Ishikawa (cell line): ENCODE data around the gene VWCE.

ENCODE experiments used
- CEBPB ChIP-seq: IDR thresholded peaks from 2 replicates; pipeline ENCODE4 v1.6.1; 2012
- CREB1 ChIP-seq: IDR thresholded peaks from 2 replicates; pipeline ENCODE4 v1.6.1; 2012; ENCODE audit warnings: low read depth
- EGR1 ChIP-seq: IDR thresholded peaks from 2 replicates; pipeline ENCODE4 v1.6.1; 2012
- EP300 ChIP-seq: IDR thresholded peaks from 2 replicates; pipeline ENCODE4 v1.6.1; 2012; ENCODE audit warnings: borderline replicate concordance
- FOXM1 ChIP-seq: IDR thresholded peaks from 2 replicates; pipeline ENCODE4 v1.6.1; 2012; ENCODE audit warnings: low read depth, borderline replicate concordance
- MAX ChIP-seq: IDR thresholded peaks from 2 replicates; pipeline ENCODE4 v1.6.1; 2012
- NFIC ChIP-seq: IDR thresholded peaks from 2 replicates; pipeline ENCODE4 v1.6.1; 2012
- RAD21 ChIP-seq: IDR thresholded peaks from 2 replicates; pipeline ENCODE4 v1.6.1; 2012; ENCODE audit warnings: low read depth
- TAF1 ChIP-seq: IDR thresholded peaks from 2 replicates; pipeline ENCODE4 v1.6.1; 2012; ENCODE audit warnings: low read depth, mild to moderate bottlenecking
- TCF12 ChIP-seq: IDR thresholded peaks from 2 replicates; pipeline ENCODE4 v1.6.1; 2012; ENCODE audit warnings: low read depth
- TEAD4 ChIP-seq: IDR thresholded peaks from 2 replicates; pipeline ENCODE4 v1.6.1; 2012
- YY1 ChIP-seq: IDR thresholded peaks from 2 replicates; pipeline ENCODE4 v1.6.1; 2012; ENCODE audit warnings: low read depth
- ZBTB7A ChIP-seq: IDR thresholded peaks from 2 replicates; pipeline ENCODE4 v1.6.1; 2012; ENCODE audit warnings: low read depth
- TF ChIP-seq, protein P1 (sequence below): IDR thresholded peaks from 2 replicates; pipeline ENCODE4 v1.6.1; 2012
- TF ChIP-seq, protein P2 (sequence below): IDR thresholded peaks from 2 replicates; pipeline ENCODE4 v1.6.1; 2012; ENCODE audit warnings: low read depth, mild to moderate bottlenecking

VWCE gene

DNA sequence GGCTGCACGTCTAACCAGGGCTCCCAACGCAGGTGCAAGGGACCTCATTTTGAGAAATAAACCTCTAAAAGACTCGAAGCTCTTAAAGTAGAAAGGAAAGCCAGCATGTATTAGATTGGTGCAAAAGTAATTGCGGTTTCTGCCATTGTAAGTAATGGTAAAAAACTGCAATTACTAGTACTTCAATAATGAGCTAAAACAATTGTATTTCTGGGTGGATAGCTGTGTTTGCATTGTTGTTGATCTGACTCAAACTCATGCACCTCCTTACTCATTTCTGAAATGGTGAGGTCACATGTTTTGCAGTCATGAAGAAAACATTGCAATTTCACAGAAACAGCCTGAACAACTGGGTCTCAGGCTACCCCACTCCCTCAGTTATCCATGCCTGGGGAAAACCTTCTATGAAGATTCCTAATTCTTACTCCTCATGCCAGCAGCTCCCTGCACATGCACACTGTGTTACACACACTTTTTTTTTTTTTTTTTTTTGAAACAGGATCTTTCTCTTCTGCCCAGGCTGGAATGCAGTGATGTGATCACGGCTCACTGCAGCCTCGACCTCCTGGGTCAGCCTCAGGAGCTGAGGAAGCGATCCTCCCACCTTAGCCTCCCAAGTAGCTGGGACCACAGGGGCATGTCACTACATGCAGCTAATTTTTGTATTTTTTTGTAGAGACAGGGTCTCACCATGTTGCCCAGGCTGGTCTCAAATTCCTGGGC is 24.6 kb downstream of the VWCE start:
- TF ChIP-seq CREB1 (no peak), CEBPB (no peak), NFIC (no peak), RAD21 (no peak)
- TF ChIP-seq, protein P1, sequence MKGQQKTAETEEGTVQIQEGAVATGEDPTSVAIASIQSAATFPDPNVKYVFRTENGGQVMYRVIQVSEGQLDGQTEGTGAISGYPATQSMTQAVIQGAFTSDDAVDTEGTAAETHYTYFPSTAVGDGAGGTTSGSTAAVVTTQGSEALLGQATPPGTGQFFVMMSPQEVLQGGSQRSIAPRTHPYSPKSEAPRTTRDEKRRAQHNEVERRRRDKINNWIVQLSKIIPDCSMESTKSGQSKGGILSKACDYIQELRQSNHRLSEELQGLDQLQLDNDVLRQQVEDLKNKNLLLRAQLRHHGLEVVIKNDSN, result no peak

GRCh38 chr11:61268588-61269250 is 26.4 kb downstream of the VWCE start:
- TF ChIP-seq FOXM1 (no peak), TAF1 (no peak), RAD21 (no peak), TCF12 (no peak), YY1 (no peak), TEAD4 (no peak), EP300 (no peak), CREB1 (no peak), NFIC (no peak), CEBPB (no peak), ZBTB7A (no peak), MAX (no peak)
- TF ChIP-seq, protein P2, sequence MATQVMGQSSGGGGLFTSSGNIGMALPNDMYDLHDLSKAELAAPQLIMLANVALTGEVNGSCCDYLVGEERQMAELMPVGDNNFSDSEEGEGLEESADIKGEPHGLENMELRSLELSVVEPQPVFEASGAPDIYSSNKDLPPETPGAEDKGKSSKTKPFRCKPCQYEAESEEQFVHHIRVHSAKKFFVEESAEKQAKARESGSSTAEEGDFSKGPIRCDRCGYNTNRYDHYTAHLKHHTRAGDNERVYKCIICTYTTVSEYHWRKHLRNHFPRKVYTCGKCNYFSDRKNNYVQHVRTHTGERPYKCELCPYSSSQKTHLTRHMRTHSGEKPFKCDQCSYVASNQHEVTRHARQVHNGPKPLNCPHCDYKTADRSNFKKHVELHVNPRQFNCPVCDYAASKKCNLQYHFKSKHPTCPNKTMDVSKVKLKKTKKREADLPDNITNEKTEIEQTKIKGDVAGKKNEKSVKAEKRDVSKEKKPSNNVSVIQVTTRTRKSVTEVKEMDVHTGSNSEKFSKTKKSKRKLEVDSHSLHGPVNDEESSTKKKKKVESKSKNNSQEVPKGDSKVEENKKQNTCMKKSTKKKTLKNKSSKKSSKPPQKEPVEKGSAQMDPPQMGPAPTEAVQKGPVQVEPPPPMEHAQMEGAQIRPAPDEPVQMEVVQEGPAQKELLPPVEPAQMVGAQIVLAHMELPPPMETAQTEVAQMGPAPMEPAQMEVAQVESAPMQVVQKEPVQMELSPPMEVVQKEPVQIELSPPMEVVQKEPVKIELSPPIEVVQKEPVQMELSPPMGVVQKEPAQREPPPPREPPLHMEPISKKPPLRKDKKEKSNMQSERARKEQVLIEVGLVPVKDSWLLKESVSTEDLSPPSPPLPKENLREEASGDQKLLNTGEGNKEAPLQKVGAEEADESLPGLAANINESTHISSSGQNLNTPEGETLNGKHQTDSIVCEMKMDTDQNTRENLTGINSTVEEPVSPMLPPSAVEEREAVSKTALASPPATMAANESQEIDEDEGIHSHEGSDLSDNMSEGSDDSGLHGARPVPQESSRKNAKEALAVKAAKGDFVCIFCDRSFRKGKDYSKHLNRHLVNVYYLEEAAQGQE, result no peak
- TF ChIP-seq, protein P1, result no peak

- TF ChIP-seq, protein P2, result no peak
- TF ChIP-seq TCF12 (no peak), YY1 (no peak), TAF1 (no peak), MAX (no peak), TEAD4 (no peak), NFIC (no peak), CREB1 (no peak), CEBPB (no peak), FOXM1 (no peak), RAD21 (no peak), EP300 (no peak), ZBTB7A (no peak), EGR1 (no peak)
- TF ChIP-seq, protein P1, result no peak
Measured at GRCh38 chr11:61267437-61267841, 27.7 kb downstream of the VWCE start.

GRCh38 chr11:61266602-61267001 is 28.5 kb downstream of the VWCE start:
- TF ChIP-seq TCF12, result no peak
- TF ChIP-seq MAX, result no peak
- TF ChIP-seq ZBTB7A, result no peak
- no peak for TF ChIP-seq TEAD4
- TF ChIP-seq YY1, result no peak
- TF ChIP-seq EP300, result no peak
- TF ChIP-seq FOXM1, result no peak
- TF ChIP-seq, protein P2, result no peak
- no peak for TF ChIP-seq RAD21
- TF ChIP-seq CEBPB, result no peak
- TF ChIP-seq, protein P1, result no peak
- TF ChIP-seq TAF1, result no peak
- TF ChIP-seq EGR1, result no peak
